DOHH2 (cell line): ENCODE data around the gene MEGF8.

ENCODE experiments used
- H3F3A ChIP-seq: fragments of 200-600 bp; sonication (generic), shearing (Covaris generic); 2 replicates; pipeline ENCODE4 v1.6.0; 2016; ENCODE audit warnings: antibody characterized with exemption, mild to moderate bottlenecking; ENCODE audit not compliant: control insufficient read depth, insufficient read depth
- H3K27ac ChIP-seq: fragments of 200-600 bp; sonication (generic); 2 replicates; pipeline ENCODE4 v1.5.1; 2014; ENCODE audit warnings: low read depth, mild to moderate bottlenecking, low read length, moderate library complexity
- H3K27me3 ChIP-seq: fragments of 200-600 bp; sonication (generic); 2 replicates; pipeline ENCODE4 v1.6.1; 2014; ENCODE audit warnings: mild to moderate bottlenecking, low read length, mixed read lengths; ENCODE audit not compliant: control insufficient read depth
- H3K36me3 ChIP-seq: fragments of 200-600 bp; sonication (generic); 2 replicates; pipeline ENCODE4 v1.6.1; 2014; ENCODE audit warnings: mild to moderate bottlenecking, low read length, moderate library complexity, mixed read lengths; ENCODE audit not compliant: control insufficient read depth
- H3K4me1 ChIP-seq: fragments of 200-600 bp; sonication (generic); 2 replicates; pipeline ENCODE4 v1.6.1; 2014; ENCODE audit warnings: mild to moderate bottlenecking, low read length, mixed read lengths; ENCODE audit not compliant: control insufficient read depth
- H3K4me2 ChIP-seq: fragments of 200-600 bp; sonication (generic); 2 replicates; pipeline ENCODE4 v1.6.0; 2014; ENCODE audit warnings: mild to moderate bottlenecking, low read length, moderate library complexity
- H3K4me3 ChIP-seq: fragments of 200-600 bp; sonication (generic); 2 replicates; pipeline ENCODE4 v1.5.1; 2014; ENCODE audit warnings: mild to moderate bottlenecking, low read length, mixed read lengths
- H3K79me2 ChIP-seq: fragments of 200-600 bp; sonication (generic); 2 replicates; pipeline ENCODE4 v1.6.1; 2014; ENCODE audit warnings: mild to moderate bottlenecking, low read length, mixed read lengths; ENCODE audit not compliant: control insufficient read depth
- H3K9me2 ChIP-seq: fragments of 200-600 bp; sonication (generic); replicated peaks from 2 replicates; pipeline ENCODE4 v1.6.1; 2014; ENCODE audit warnings: mild to moderate bottlenecking, low read length, mixed read lengths; ENCODE audit not compliant: control insufficient read depth
- H3K9me3 ChIP-seq: fragments of 200-600 bp; sonication (generic); 2 replicates; pipeline ENCODE4 v1.6.1; 2014; ENCODE audit warnings: antibody characterized with exemption, low read length, mixed read lengths; ENCODE audit not compliant: control insufficient read depth, insufficient read depth
- H4K20me1 ChIP-seq: fragments of 200-600 bp; sonication (generic); 2 replicates; pipeline ENCODE4 v1.6.0; 2014; ENCODE audit warnings: low read depth, mild to moderate bottlenecking, antibody characterized with exemption, low read length, moderate library complexity; ENCODE audit not compliant: control insufficient read depth, insufficient read depth
- EZH2phosphoT487 ChIP-seq: fragments of 200-600 bp; sonication (generic); IDR thresholded peaks from 2 replicates; pipeline ENCODE4 v1.6.1; 2017; ENCODE audit warnings: borderline replicate concordance, mild to moderate bottlenecking, antibody characterized with exemption, low read length, moderate library complexity, mixed read lengths
- TF ChIP-seq, protein P1 (sequence below): fragments of 200-600 bp; sonication (generic); IDR thresholded peaks from one replicate; pipeline ENCODE4 v1.5.1; 2014; ENCODE audit warnings: antibody characterized with exemption, mild to moderate bottlenecking, low read depth, low read length; ENCODE audit not compliant: poor library complexity, severe bottlenecking

The MEGF8 gene

DNA sequence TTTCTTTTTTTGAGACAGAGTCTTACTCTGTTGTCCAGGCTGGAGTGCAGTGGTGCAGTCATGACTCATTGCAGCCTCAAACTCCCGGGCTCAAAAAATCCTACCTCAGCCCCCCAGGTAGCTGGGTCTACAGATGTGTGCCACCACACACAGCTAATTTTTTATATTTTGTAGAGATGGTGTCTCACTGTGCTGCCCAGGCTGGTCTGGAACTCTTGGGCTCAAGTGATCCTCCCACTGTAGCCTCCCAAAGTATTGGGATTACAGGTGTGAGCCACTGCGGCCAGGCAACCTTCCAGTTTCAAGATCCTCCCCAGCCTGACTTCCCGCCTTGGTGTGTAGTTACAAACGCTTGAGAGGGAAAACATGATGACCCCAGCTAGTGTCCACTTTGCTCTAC lies 42.5 kb downstream of the MEGF8 start:
- H3K27ac ChIP-seq: no peak overlapping the region
- H3F3A ChIP-seq: no peaks in the 10 kb centered on the region
- no peak overlapping the region for H3K4me2 ChIP-seq
- H3K4me3 ChIP-seq: no peak overlapping the region
- H3K27me3 ChIP-seq: no peaks in the 10 kb centered on the region
- H3K9me3 ChIP-seq: peaks cover 11% of the 10 kb centered on the region; the same call in 1 of the 2 replicates
- peaks cover 15% of the 10 kb centered on the region for H3K36me3 ChIP-seq
- peaks cover 22% of the 10 kb centered on the region for H3K4me1 ChIP-seq
- no peaks in the 10 kb centered on the region for H3K79me2 ChIP-seq
- TF ChIP-seq, protein P1, sequence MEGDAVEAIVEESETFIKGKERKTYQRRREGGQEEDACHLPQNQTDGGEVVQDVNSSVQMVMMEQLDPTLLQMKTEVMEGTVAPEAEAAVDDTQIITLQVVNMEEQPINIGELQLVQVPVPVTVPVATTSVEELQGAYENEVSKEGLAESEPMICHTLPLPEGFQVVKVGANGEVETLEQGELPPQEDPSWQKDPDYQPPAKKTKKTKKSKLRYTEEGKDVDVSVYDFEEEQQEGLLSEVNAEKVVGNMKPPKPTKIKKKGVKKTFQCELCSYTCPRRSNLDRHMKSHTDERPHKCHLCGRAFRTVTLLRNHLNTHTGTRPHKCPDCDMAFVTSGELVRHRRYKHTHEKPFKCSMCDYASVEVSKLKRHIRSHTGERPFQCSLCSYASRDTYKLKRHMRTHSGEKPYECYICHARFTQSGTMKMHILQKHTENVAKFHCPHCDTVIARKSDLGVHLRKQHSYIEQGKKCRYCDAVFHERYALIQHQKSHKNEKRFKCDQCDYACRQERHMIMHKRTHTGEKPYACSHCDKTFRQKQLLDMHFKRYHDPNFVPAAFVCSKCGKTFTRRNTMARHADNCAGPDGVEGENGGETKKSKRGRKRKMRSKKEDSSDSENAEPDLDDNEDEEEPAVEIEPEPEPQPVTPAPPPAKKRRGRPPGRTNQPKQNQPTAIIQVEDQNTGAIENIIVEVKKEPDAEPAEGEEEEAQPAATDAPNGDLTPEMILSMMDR: no peak
- TF ChIP-seq EZH2phosphoT487: no peak
- no peaks in the 10 kb centered on the region; the same call in 1 of the 2 replicates for H4K20me1 ChIP-seq
- H3K9me2 ChIP-seq: no peaks in the 10 kb centered on the region

- H3K9me2 ChIP-seq: no peaks in the 10 kb centered on the region
- H3K36me3 ChIP-seq: peaks cover 12% of the 10 kb centered on the region
- no peak overlapping the region for H3K4me3 ChIP-seq
- no peak overlapping the region for H3K4me2 ChIP-seq
- H3K9me3 ChIP-seq: peaks cover 11% of the 10 kb centered on the region; the same call in 1 of the 2 replicates
- no peaks in the 10 kb centered on the region; the same call in 1 of the 2 replicates for H4K20me1 ChIP-seq
- no peaks in the 10 kb centered on the region for H3K27me3 ChIP-seq
- no peaks in the 10 kb centered on the region for H3F3A ChIP-seq
- TF ChIP-seq, protein P1: no peak
- TF ChIP-seq EZH2phosphoT487: no peak
- peaks cover 17% of the 10 kb centered on the region for H3K4me1 ChIP-seq
- H3K27ac ChIP-seq: no peak overlapping the region
- no peaks in the 10 kb centered on the region for H3K79me2 ChIP-seq
These were observed 42.9 kb downstream of the MEGF8 start for GRCh38 chr19:42368360-42368759.

GRCh38 chr19:42368765-42369164 lies 43.3 kb downstream of the MEGF8 start:
- Histone ChIP-seq H3F3A (no peaks in the 10 kb centered on the region), H3K27me3 (no peaks in the 10 kb centered on the region), H3K27ac (no peak overlapping the region), H3K4me2 (no peak overlapping the region), H3K36me3 (peaks cover 9% of the 10 kb centered on the region), H3K4me3 (no peak overlapping the region), H3K4me1 (peaks cover 13% of the 10 kb centered on the region), H4K20me1 (no peaks in the 10 kb centered on the region; the same call in 1 of the 2 replicates), H3K9me3 (peaks cover 8% of the 10 kb centered on the region; the same call in 1 of the 2 replicates), H3K9me2 (no peaks in the 10 kb centered on the region), H3K79me2 (no peaks in the 10 kb centered on the region)
- TF ChIP-seq, protein P1: no peak
- no peak for TF ChIP-seq EZH2phosphoT487
